Measurements from ENCODE around the gene PPP2R2C.

The PPP2R2C gene

GRCh38 chr4:6437826-6438238, 34.6 kb downstream of the PPP2R2C start:
- no peaks in the 10 kb centered on the region for H3K27me3 ChIP-seq (ENCODE audit: insufficient read depth, insufficient read length)
- no peak overlapping the region for H3K4me3 ChIP-seq (ENCODE audit: insufficient read length, low read depth)
- no peak overlapping the region for H3K9ac ChIP-seq (ENCODE audit: insufficient read length, low read depth)
- H3K9me3 ChIP-seq (ENCODE audit: insufficient read depth, low read length): peaks cover 10% of the 10 kb centered on the region; the same call in 1 of the 2 replicates
- no peaks in the 10 kb centered on the region for H3K36me3 ChIP-seq (ENCODE audit: insufficient read depth, insufficient read length, low read length)
- H3K4me1 ChIP-seq (ENCODE audit: insufficient read depth, insufficient read length): no peaks in the 10 kb centered on the region
- TF ChIP-seq SUZ12 (IDR thresholded peaks at IDR 0.05; ENCODE audit: extremely low read depth, insufficient read depth, insufficient read length) (no peak), ZNF274 (IDR thresholded peaks at IDR 0.05; ENCODE audit: low read depth, low read length) (no peak), YY1 (IDR thresholded peaks at IDR 0.05; ENCODE audit: insufficient read depth, insufficient read length) (no peak)
- no peak for DNase-seq (ENCODE audit: low read depth, low spot score)

- no peak for DNase-seq (ENCODE audit: low read depth, low spot score)
- H3K4me1 ChIP-seq (ENCODE audit: insufficient read depth, insufficient read length): no peaks in the 10 kb centered on the region
- peaks cover 10% of the 10 kb centered on the region; the same call in 1 of the 2 replicates for H3K9me3 ChIP-seq (ENCODE audit: insufficient read depth, low read length)
Observed at GRCh38 chr4:6435010-6435409, 37.4 kb downstream of the PPP2R2C start.

GRCh38 chr4:6430927-6431326, 41.5 kb downstream of the PPP2R2C start:
- no peak for DNase-seq (ENCODE audit: low read depth, low spot score)
- Histone ChIP-seq H3K27me3 (ENCODE audit: insufficient read depth, insufficient read length) (no peaks in the 10 kb centered on the region), H3K9me3 (ENCODE audit: insufficient read depth, low read length) (peaks cover 10% of the 10 kb centered on the region; the same call in 1 of the 2 replicates), H3K9ac (ENCODE audit: insufficient read length, low read depth) (no peak overlapping the region), H3K4me1 (ENCODE audit: insufficient read depth, insufficient read length) (peaks cover 2% of the 10 kb centered on the region), H3K36me3 (ENCODE audit: insufficient read depth, insufficient read length, low read length) (no peaks in the 10 kb centered on the region), H3K4me3 (ENCODE audit: insufficient read length, low read depth) (no peak overlapping the region)
- no peak for TF ChIP-seq SUZ12 (IDR thresholded peaks at IDR 0.05; ENCODE audit: extremely low read depth, insufficient read depth, insufficient read length)
- no peak for TF ChIP-seq ZNF274 (IDR thresholded peaks at IDR 0.05; ENCODE audit: low read depth, low read length)
- no peak for TF ChIP-seq YY1 (IDR thresholded peaks at IDR 0.05; ENCODE audit: insufficient read depth, insufficient read length)

More at GRCh38 chr4:6435010-6435409, 37.4 kb downstream of the PPP2R2C start:
- Histone ChIP-seq H3K36me3 (ENCODE audit: insufficient read depth, insufficient read length, low read length) (no peaks in the 10 kb centered on the region), H3K9ac (ENCODE audit: insufficient read length, low read depth) (no peak overlapping the region), H3K27me3 (ENCODE audit: insufficient read depth, insufficient read length) (no peaks in the 10 kb centered on the region), H3K4me3 (ENCODE audit: insufficient read length, low read depth) (no peak overlapping the region)
- TF ChIP-seq SUZ12 (IDR thresholded peaks at IDR 0.05; ENCODE audit: extremely low read depth, insufficient read depth, insufficient read length) (no peak), ZNF274 (IDR thresholded peaks at IDR 0.05; ENCODE audit: low read depth, low read length) (no peak), YY1 (IDR thresholded peaks at IDR 0.05; ENCODE audit: insufficient read depth, insufficient read length) (no peak)

- Histone ChIP-seq H3K9ac (ENCODE audit: insufficient read length, low read depth) (no peak overlapping the region), H3K9me3 (ENCODE audit: insufficient read depth, low read length) (no peaks in the 10 kb centered on the region), H3K27me3 (ENCODE audit: insufficient read depth, insufficient read length) (no peaks in the 10 kb centered on the region), H3K4me3 (ENCODE audit: insufficient read length, low read depth) (no peak overlapping the region), H3K36me3 (ENCODE audit: insufficient read depth, insufficient read length, low read length) (no peaks in the 10 kb centered on the region), H3K4me1 (ENCODE audit: insufficient read depth, insufficient read length) (peaks cover 2% of the 10 kb centered on the region)
- no peak for TF ChIP-seq YY1 (IDR thresholded peaks at IDR 0.05; ENCODE audit: insufficient read depth, insufficient read length)
- no peak for TF ChIP-seq SUZ12 (IDR thresholded peaks at IDR 0.05; ENCODE audit: extremely low read depth, insufficient read depth, insufficient read length)
- no peak for TF ChIP-seq ZNF274 (IDR thresholded peaks at IDR 0.05; ENCODE audit: low read depth, low read length)
- no peak for DNase-seq (ENCODE audit: low read depth, low spot score)
Observed at GRCh38 chr4:6427439-6428090, 44.8 kb downstream of the PPP2R2C start.

- no peaks in the 10 kb centered on the region for H3K36me3 ChIP-seq (ENCODE audit: insufficient read depth, insufficient read length, low read length)
- no peak for TF ChIP-seq YY1 (IDR thresholded peaks at IDR 0.05; ENCODE audit: insufficient read depth, insufficient read length)
- no peak for TF ChIP-seq SUZ12 (IDR thresholded peaks at IDR 0.05; ENCODE audit: extremely low read depth, insufficient read depth, insufficient read length)
- TF ChIP-seq ZNF274 (IDR thresholded peaks at IDR 0.05; ENCODE audit: low read depth, low read length): no peak
- H3K27me3 ChIP-seq (ENCODE audit: insufficient read depth, insufficient read length): no peaks in the 10 kb centered on the region
Observed at GRCh38 chr4:6426571-6427438, 45.6 kb downstream of the PPP2R2C start.

GRCh38 chr4:6425911-6426310, 46.5 kb downstream of the PPP2R2C start:
- TF ChIP-seq SUZ12 (IDR thresholded peaks at IDR 0.05; ENCODE audit: extremely low read depth, insufficient read depth, insufficient read length) (no peak), ZNF274 (IDR thresholded peaks at IDR 0.05; ENCODE audit: low read depth, low read length) (no peak), YY1 (IDR thresholded peaks at IDR 0.05; ENCODE audit: insufficient read depth, insufficient read length) (no peak)
- no peak overlapping the region for H3K9ac ChIP-seq (ENCODE audit: insufficient read length, low read depth)
- no peaks in the 10 kb centered on the region for H3K27me3 ChIP-seq (ENCODE audit: insufficient read depth, insufficient read length)
- no peaks in the 10 kb centered on the region for H3K36me3 ChIP-seq (ENCODE audit: insufficient read depth, insufficient read length, low read length)
- H3K4me3 ChIP-seq (ENCODE audit: insufficient read length, low read depth): no peak overlapping the region
- H3K9me3 ChIP-seq (ENCODE audit: insufficient read depth, low read length): no peaks in the 10 kb centered on the region
- peaks cover 2% of the 10 kb centered on the region for H3K4me1 ChIP-seq (ENCODE audit: insufficient read depth, insufficient read length)
- no peak for DNase-seq (ENCODE audit: low read depth, low spot score)

More at GRCh38 chr4:6426571-6427438, 45.6 kb downstream of the PPP2R2C start:
- Histone ChIP-seq H3K4me1 (ENCODE audit: insufficient read depth, insufficient read length) (peaks cover 2% of the 10 kb centered on the region), H3K4me3 (ENCODE audit: insufficient read length, low read depth) (no peak overlapping the region), H3K9ac (ENCODE audit: insufficient read length, low read depth) (no peak overlapping the region), H3K9me3 (ENCODE audit: insufficient read depth, low read length) (no peaks in the 10 kb centered on the region)
- no peak for DNase-seq (ENCODE audit: low read depth, low spot score)

- Histone ChIP-seq H3K4me3 (ENCODE audit: insufficient read length, low read depth) (no peak overlapping the region), H3K9me3 (ENCODE audit: insufficient read depth, low read length) (no peaks in the 10 kb centered on the region), H3K9ac (ENCODE audit: insufficient read length, low read depth) (no peak overlapping the region), H3K36me3 (ENCODE audit: insufficient read depth, insufficient read length, low read length) (no peaks in the 10 kb centered on the region), H3K4me1 (ENCODE audit: insufficient read depth, insufficient read length) (peaks cover 2% of the 10 kb centered on the region), H3K27me3 (ENCODE audit: insufficient read depth, insufficient read length) (no peaks in the 10 kb centered on the region)
- no peak for DNase-seq (ENCODE audit: low read depth, low spot score)
- TF ChIP-seq ZNF274 (IDR thresholded peaks at IDR 0.05; ENCODE audit: low read depth, low read length): no peak
- TF ChIP-seq SUZ12 (IDR thresholded peaks at IDR 0.05; ENCODE audit: extremely low read depth, insufficient read depth, insufficient read length): no peak
- TF ChIP-seq YY1 (IDR thresholded peaks at IDR 0.05; ENCODE audit: insufficient read depth, insufficient read length): no peak
Observed at GRCh38 chr4:6425336-6425735, 47.1 kb downstream of the PPP2R2C start.

All from NT2/D1 (cell line).